Measurements from ENCODE around the gene TBCC.

TBCC gene

GRCh38 chr6:42726485-42727086 is 19.3 kb downstream of the TBCC start:
- Histone ChIP-seq H3K36me3 (ENCODE audit: insufficient read depth, low read depth, low read length) (no peaks in the 10 kb centered on the region), H3K27ac (ENCODE audit: low read length) (no peak overlapping the region), H3K9ac (ENCODE audit: low read depth, low read length) (peak overlapping the region; percentile 51; the same call in 1 of the 2 replicates), H3K4me3 (ENCODE audit: low read length) (no peak overlapping the region), H3K4me1 (ENCODE audit: insufficient read depth, low read length) (peaks cover 3% of the 10 kb centered on the region; the same call in 1 of the 2 replicates), H3K27me3 (ENCODE audit: insufficient read depth, low read length) (no peaks in the 10 kb centered on the region), H3K9me3 (ENCODE audit: insufficient read depth, low read depth, low read length) (no peaks in the 10 kb centered on the region)

GRCh38 chr6:42726026-42726425 is 19.9 kb downstream of the TBCC start:
- peak overlapping the region; percentile 51; the same call in 1 of the 2 replicates for H3K9ac ChIP-seq (ENCODE audit: low read depth, low read length)

GRCh38 chr6:42724825-42725224 is 21.1 kb downstream of the TBCC start:
- Histone ChIP-seq H3K27ac (ENCODE audit: low read length) (no peak overlapping the region), H3K9me3 (ENCODE audit: insufficient read depth, low read depth, low read length) (no peaks in the 10 kb centered on the region), H3K36me3 (ENCODE audit: insufficient read depth, low read depth, low read length) (no peaks in the 10 kb centered on the region), H3K4me1 (ENCODE audit: insufficient read depth, low read length) (peaks cover 3% of the 10 kb centered on the region), H3K4me3 (ENCODE audit: low read length) (no peak overlapping the region), H3K9ac (ENCODE audit: low read depth, low read length) (no peak overlapping the region), H3K27me3 (ENCODE audit: insufficient read depth, low read length) (no peaks in the 10 kb centered on the region)

More at GRCh38 chr6:42726026-42726425, 19.9 kb downstream of the TBCC start:
- Histone ChIP-seq H3K9me3 (ENCODE audit: insufficient read depth, low read depth, low read length) (no peaks in the 10 kb centered on the region), H3K27me3 (ENCODE audit: insufficient read depth, low read length) (no peaks in the 10 kb centered on the region), H3K36me3 (ENCODE audit: insufficient read depth, low read depth, low read length) (no peaks in the 10 kb centered on the region), H3K4me1 (ENCODE audit: insufficient read depth, low read length) (peaks cover 3% of the 10 kb centered on the region; the same call in 1 of the 2 replicates), H3K4me3 (ENCODE audit: low read length) (no peak overlapping the region), H3K27ac (ENCODE audit: low read length) (no peak overlapping the region)

- no peaks in the 10 kb centered on the region for H3K36me3 ChIP-seq (ENCODE audit: insufficient read depth, low read depth, low read length)
- H3K4me3 ChIP-seq (ENCODE audit: low read length): no peak within 1 kb of the TSS
- no peak within 1 kb of the TSS for H3K9ac ChIP-seq (ENCODE audit: low read depth, low read length)
- no peaks in the 10 kb centered on the region for H3K27me3 ChIP-seq (ENCODE audit: insufficient read depth, low read length)
- peaks cover 3% of the 10 kb centered on the region for H3K4me1 ChIP-seq (ENCODE audit: insufficient read depth, low read length)
- H3K9me3 ChIP-seq (ENCODE audit: insufficient read depth, low read depth, low read length): no peaks in the 10 kb centered on the region
- H3K27ac ChIP-seq (ENCODE audit: low read length): no peak within 1 kb of the TSS
Observed at GRCh38 chr6:42722497-42722896, 23.4 kb downstream of the TBCC start, which contains the start of gene PRPH2. PRPH2 (minus strand) TSS chr6:42722597; CDS start chr6:42722334, 263 bp downstream.

- no peaks in the 10 kb centered on the region; the same call in 1 of the 2 replicates for H3K4me1 ChIP-seq (ENCODE audit: insufficient read depth, low read length)
- no peak overlapping the region for H3K9ac ChIP-seq (ENCODE audit: low read depth, low read length)
- H3K27ac ChIP-seq (ENCODE audit: low read length): no peak overlapping the region
- no peaks in the 10 kb centered on the region for H3K27me3 ChIP-seq (ENCODE audit: insufficient read depth, low read length)
- no peaks in the 10 kb centered on the region for H3K36me3 ChIP-seq (ENCODE audit: insufficient read depth, low read depth, low read length)
- no peak overlapping the region for H3K4me3 ChIP-seq (ENCODE audit: low read length)
- no peaks in the 10 kb centered on the region for H3K9me3 ChIP-seq (ENCODE audit: insufficient read depth, low read depth, low read length)
Observed at GRCh38 chr6:42720739-42721138, 25.2 kb downstream of the TBCC start.

- H3K4me3 ChIP-seq (ENCODE audit: low read length): no peak overlapping the region
- H3K4me1 ChIP-seq (ENCODE audit: insufficient read depth, low read length): no peaks in the 10 kb centered on the region; the same call in 1 of the 2 replicates
- H3K27ac ChIP-seq (ENCODE audit: low read length): no peak overlapping the region
- H3K9ac ChIP-seq (ENCODE audit: low read depth, low read length): no peak overlapping the region
- no peaks in the 10 kb centered on the region for H3K27me3 ChIP-seq (ENCODE audit: insufficient read depth, low read length)
- no peaks in the 10 kb centered on the region for H3K36me3 ChIP-seq (ENCODE audit: insufficient read depth, low read depth, low read length)
- H3K9me3 ChIP-seq (ENCODE audit: insufficient read depth, low read depth, low read length): peaks cover 15% of the 10 kb centered on the region
Observed at GRCh38 chr6:42715871-42716270, 30.0 kb downstream of the TBCC start.

- Histone ChIP-seq H3K4me3 (ENCODE audit: low read length) (no peak overlapping the region), H3K4me1 (ENCODE audit: insufficient read depth, low read length) (peaks cover 3% of the 10 kb centered on the region; the same call in 1 of the 2 replicates), H3K9me3 (ENCODE audit: insufficient read depth, low read depth, low read length) (peaks cover 15% of the 10 kb centered on the region), H3K36me3 (ENCODE audit: insufficient read depth, low read depth, low read length) (no peaks in the 10 kb centered on the region), H3K27ac (ENCODE audit: low read length) (no peak overlapping the region), H3K27me3 (ENCODE audit: insufficient read depth, low read length) (no peaks in the 10 kb centered on the region), H3K9ac (ENCODE audit: low read depth, low read length) (no peak overlapping the region)
Observed at GRCh38 chr6:42714098-42714761, 31.7 kb downstream of the TBCC start.

GRCh38 chr6:42711930-42712329 is 34.0 kb downstream of the TBCC start:
- no peak overlapping the region for H3K4me3 ChIP-seq (ENCODE audit: low read length)
- H3K36me3 ChIP-seq (ENCODE audit: insufficient read depth, low read depth, low read length): no peaks in the 10 kb centered on the region
- H3K27me3 ChIP-seq (ENCODE audit: insufficient read depth, low read length): no peaks in the 10 kb centered on the region
- H3K9ac ChIP-seq (ENCODE audit: low read depth, low read length): no peak overlapping the region
- peaks cover 3% of the 10 kb centered on the region; the same call in 1 of the 2 replicates for H3K4me1 ChIP-seq (ENCODE audit: insufficient read depth, low read length)
- peaks cover 15% of the 10 kb centered on the region for H3K9me3 ChIP-seq (ENCODE audit: insufficient read depth, low read depth, low read length)
- no peak overlapping the region for H3K27ac ChIP-seq (ENCODE audit: low read length)

- Histone ChIP-seq H3K27me3 (ENCODE audit: insufficient read depth, low read length) (no peaks in the 10 kb centered on the region), H3K27ac (ENCODE audit: low read length) (no peak overlapping the region), H3K36me3 (ENCODE audit: insufficient read depth, low read depth, low read length) (no peaks in the 10 kb centered on the region), H3K9me3 (ENCODE audit: insufficient read depth, low read depth, low read length) (peaks cover 15% of the 10 kb centered on the region), H3K4me1 (ENCODE audit: insufficient read depth, low read length) (peaks cover 3% of the 10 kb centered on the region; the same call in 1 of the 2 replicates), H3K4me3 (ENCODE audit: low read length) (no peak overlapping the region), H3K9ac (ENCODE audit: low read depth, low read length) (no peak overlapping the region)
Observed at GRCh38 chr6:42710316-42710715, 35.6 kb downstream of the TBCC start.

GRCh38 chr6:42709871-42710270 is 36.0 kb downstream of the TBCC start:
- Histone ChIP-seq H3K27me3 (ENCODE audit: insufficient read depth, low read length) (no peaks in the 10 kb centered on the region), H3K9me3 (ENCODE audit: insufficient read depth, low read depth, low read length) (peaks cover 15% of the 10 kb centered on the region), H3K9ac (ENCODE audit: low read depth, low read length) (no peak overlapping the region), H3K4me3 (ENCODE audit: low read length) (no peak overlapping the region), H3K27ac (ENCODE audit: low read length) (peak overlapping the region; percentile 36), H3K36me3 (ENCODE audit: insufficient read depth, low read depth, low read length) (no peaks in the 10 kb centered on the region), H3K4me1 (ENCODE audit: insufficient read depth, low read length) (peaks cover 3% of the 10 kb centered on the region; the same call in 1 of the 2 replicates)

GRCh38 chr6:42708096-42708495 is 37.8 kb downstream of the TBCC start:
- H3K9ac ChIP-seq (ENCODE audit: low read depth, low read length): no peak overlapping the region
- H3K36me3 ChIP-seq (ENCODE audit: insufficient read depth, low read depth, low read length): no peaks in the 10 kb centered on the region
- H3K27me3 ChIP-seq (ENCODE audit: insufficient read depth, low read length): no peaks in the 10 kb centered on the region
- no peak overlapping the region for H3K4me3 ChIP-seq (ENCODE audit: low read length)
- H3K27ac ChIP-seq (ENCODE audit: low read length): no peak overlapping the region
- peaks cover 3% of the 10 kb centered on the region; the same call in 1 of the 2 replicates for H3K4me1 ChIP-seq (ENCODE audit: insufficient read depth, low read length)
- peaks cover 15% of the 10 kb centered on the region for H3K9me3 ChIP-seq (ENCODE audit: insufficient read depth, low read depth, low read length)

- H3K9ac ChIP-seq (ENCODE audit: low read depth, low read length): no peak overlapping the region
- H3K27ac ChIP-seq (ENCODE audit: low read length): no peak overlapping the region
- peaks cover 15% of the 10 kb centered on the region for H3K9me3 ChIP-seq (ENCODE audit: insufficient read depth, low read depth, low read length)
- H3K27me3 ChIP-seq (ENCODE audit: insufficient read depth, low read length): no peaks in the 10 kb centered on the region
- peaks cover 3% of the 10 kb centered on the region; the same call in 1 of the 2 replicates for H3K4me1 ChIP-seq (ENCODE audit: insufficient read depth, low read length)
- no peak overlapping the region for H3K4me3 ChIP-seq (ENCODE audit: low read length)
- no peaks in the 10 kb centered on the region for H3K36me3 ChIP-seq (ENCODE audit: insufficient read depth, low read depth, low read length)
Observed at GRCh38 chr6:42707595-42707994, 38.3 kb downstream of the TBCC start.

All from iPS-20b (cell line).